Measurements from ENCODE around the gene ZFP28. TPM values are rescaled to one million over a fixed set of nuclear protein-coding genes. Genes with fewer than 3 reads are reported as not detected.

ZFP28 gene
- polyA plus RNA-seq, 1 of the 3 experiments (the other 2 are of a cell fraction), result 3.5 TPM

GRCh38 chr19:56567274-56568120 lies 28.7 kb downstream of the ZFP28 start, which contains the start of gene ZNF470 (continued):
- TF ChIP-seq RCOR1 (IDR thresholded peaks at IDR 0.05; ENCODE audit: low read length), result no peak

- H3K36me3 ChIP-seq (replicated peaks in 1 of 2; ENCODE audit: control insufficient read depth in 1 of 2, insufficient read depth in 2 of 2, low read length in 1 of 2), result peaks cover 63 to 83% of the 10 kb centered on the region in 2 experiments
- no peaks in the 10 kb centered on the region for H4K20me1 ChIP-seq (ENCODE audit: insufficient read depth)
- no peaks in the 10 kb centered on the region for H3K27me3 ChIP-seq (ENCODE audit: insufficient read depth)
- H3K4me3 ChIP-seq (ENCODE audit: low read depth in 2 of 2, low read length in 1 of 2), result no peak overlapping the region
- 43% methylated on average over 2 of the region's 2 CpGs for WGBS (ENCODE audit: low lambda C conversion rate)
- peaks cover 0 to 4% of the 10 kb centered on the region in 2 experiments; a peak in 1 of 4 replicates for H3K4me1 ChIP-seq (ENCODE audit: control insufficient read depth in 1 of 2, insufficient read depth in 2 of 2, low read depth in 1 of 2, low read length in 1 of 2)
- H3F3A ChIP-seq (replicated peaks; ENCODE audit: insufficient read depth), result no peaks in the 10 kb centered on the region
- no peak for DNase-seq
- H2AFZ ChIP-seq (ENCODE audit: low read depth), result no peak overlapping the region
- TF ChIP-seq TEAD4 (IDR thresholded peaks at IDR 0.05; ENCODE audit: borderline replicate concordance, insufficient read depth), result no peak
- TF ChIP-seq RXRA (IDR thresholded peaks at IDR 0.05; ENCODE audit: borderline replicate concordance, low read depth), result no peak
- no peak for TF ChIP-seq NFIC (IDR thresholded peaks at IDR 0.05; ENCODE audit: borderline replicate concordance)
- TF ChIP-seq YY1 (IDR thresholded peaks at IDR 0.05; ENCODE audit: low read depth), result no peak
- no peak for TF ChIP-seq REST (IDR thresholded peaks at IDR 0.05; ENCODE audit: low read depth, low read length)
- TF ChIP-seq SMC3 (IDR thresholded peaks at IDR 0.05; ENCODE audit: low read depth, low read length), result no peak
- no peak for TF ChIP-seq GABPA (IDR thresholded peaks at IDR 0.05; ENCODE audit: low read depth)
- no peak for TF ChIP-seq CHD2 (IDR thresholded peaks at IDR 0.05; ENCODE audit: low read length, partially characterized antibody)
- no peak for TF ChIP-seq IRF3 (IDR thresholded peaks at IDR 0.05; ENCODE audit: low read depth, low read length)
- TF ChIP-seq USF2 (IDR thresholded peaks at IDR 0.05; ENCODE audit: borderline replicate concordance, low read depth, low read length), result no peak
- no peak for TF ChIP-seq EZH2phosphoT487 (IDR thresholded peaks at IDR 0.05; ENCODE audit: borderline replicate concordance, low read depth)
- no peak for TF ChIP-seq NRF1 (IDR thresholded peaks at IDR 0.05; ENCODE audit: low read depth, low read length)
- TF ChIP-seq EP300 (IDR thresholded peaks at IDR 0.05; ENCODE audit: borderline replicate concordance in 1 of 2, low read depth in 1 of 2, low read length in 1 of 2), result no peak
- TF ChIP-seq FOXM1 (IDR thresholded peaks at IDR 0.05; ENCODE audit: low read depth), result no peak
- no peak for TF ChIP-seq ZBTB33 (IDR thresholded peaks at IDR 0.05; ENCODE audit: borderline replicate concordance, low read depth)
- TF ChIP-seq MAX (IDR thresholded peaks at IDR 0.05; ENCODE audit: low read depth), result no peak
- TF ChIP-seq RCOR1 (IDR thresholded peaks at IDR 0.05; ENCODE audit: low read length), result no peak
- no peak overlapping the region for H3K9ac ChIP-seq
- no peaks in the 10 kb centered on the region for H3K9me2 ChIP-seq
- peaks cover 59% of the 10 kb centered on the region for H3K9me3 ChIP-seq
- ChIA-PET CTCF (no interaction called here), POLR2A (no interaction called here)
- no peak overlapping the region for H3K4me2 ChIP-seq
- no peaks in the 10 kb centered on the region; the same call in 1 of the 2 replicates for H3K79me2 ChIP-seq (ENCODE audit: insufficient read depth)
- H3K27ac ChIP-seq (ENCODE audit: low read depth in 2 of 2, low read length in 1 of 2), result no peak overlapping the region
Measured at GRCh38 chr19:56572589-56572988, 33.8 kb downstream of the ZFP28 start.
